Ishikawa (cell line): ENCODE data around the gene SKIDA1.

Experiments
- CEBPB ChIP-seq: IDR thresholded peaks from 2 replicates; pipeline ENCODE4 v1.6.1; 2012
- CREB1 ChIP-seq: IDR thresholded peaks from 2 replicates; pipeline ENCODE4 v1.6.1; 2012; ENCODE audit warnings: low read depth
- EGR1 ChIP-seq: IDR thresholded peaks from 2 replicates; pipeline ENCODE4 v1.6.1; 2012
- EP300 ChIP-seq: IDR thresholded peaks from 2 replicates; pipeline ENCODE4 v1.6.1; 2012; ENCODE audit warnings: borderline replicate concordance
- MAX ChIP-seq: IDR thresholded peaks from 2 replicates; pipeline ENCODE4 v1.6.1; 2012
- NFIC ChIP-seq: IDR thresholded peaks from 2 replicates; pipeline ENCODE4 v1.6.1; 2012
- RAD21 ChIP-seq: IDR thresholded peaks from 2 replicates; pipeline ENCODE4 v1.6.1; 2012; ENCODE audit warnings: low read depth
- TAF1 ChIP-seq: IDR thresholded peaks from 2 replicates; pipeline ENCODE4 v1.6.1; 2012; ENCODE audit warnings: low read depth, mild to moderate bottlenecking
- TCF12 ChIP-seq: IDR thresholded peaks from 2 replicates; pipeline ENCODE4 v1.6.1; 2012; ENCODE audit warnings: low read depth
- TEAD4 ChIP-seq: IDR thresholded peaks from 2 replicates; pipeline ENCODE4 v1.6.1; 2012
- YY1 ChIP-seq: IDR thresholded peaks from 2 replicates; pipeline ENCODE4 v1.6.1; 2012; ENCODE audit warnings: low read depth

The SKIDA1 gene

GRCh38 chr10:21467633-21468032, 57.8 kb downstream of the SKIDA1 start:
- TF ChIP-seq TEAD4 (no peak), EP300 (no peak), CEBPB (no peak), CREB1 (no peak), RAD21 (no peak), MAX (no peak), TAF1 (no peak), YY1 (no peak), TCF12 (no peak), NFIC (no peak)

GRCh38 chr10:21464134-21464533, 61.3 kb downstream of the SKIDA1 start:
- TF ChIP-seq CREB1 (no peak), EP300 (no peak), TCF12 (no peak), EGR1 (no peak)
